ENCODE data around the gene NUAK1. TPM values are rescaled to one million over a fixed set of nuclear protein-coding genes. Genes with fewer than 3 reads are reported as not detected.

Gene NUAK1
- total RNA-seq, 4 donors from 2014 or later: 1.1 to 5.1 (median 2.3) TPM

- Histone ChIP-seq H3K27me3 (peaks cover 0 to 15% (median 0%) of the 10 kb centered on the region in 4 donors), H3K4me1 (peaks cover 0 to 7% (median 0%) of the 10 kb centered on the region in 3 donors), H3K4me3 (no peak overlapping the region), H3K36me3 (no peaks in the 10 kb centered on the region), H3K9me3 (no peaks in the 10 kb centered on the region), H3K27ac (no peak overlapping the region)
- DNase-seq: no peak
- WGBS, 2 donors: 71 to 79% methylated on average over 4 of the region's 4 CpGs
- intact Hi-C loops (cut with DNase I): no loop called here
- TF ChIP-seq POLR2A (IDR thresholded peaks at IDR 0.05) (no peak), CTCF (IDR thresholded peaks at IDR 0.05) (no peak)
Measured at GRCh38 chr12:106042037-106042436, 96.7 kb downstream of the NUAK1 start.

GRCh38 chr12:106040521-106040920 is 98.2 kb downstream of the NUAK1 start:
- Histone ChIP-seq H3K27ac (no peak overlapping the region), H3K9me3 (no peaks in the 10 kb centered on the region), H3K36me3 (no peaks in the 10 kb centered on the region), H3K4me1 (peaks cover 0 to 7% (median 0%) of the 10 kb centered on the region in 3 donors), H3K27me3 (peaks cover 0 to 15% (median 0%) of the 10 kb centered on the region in 4 donors), H3K4me3 (no peak overlapping the region)
- 96% methylated on average over 3 of the region's 7 CpGs; no CpG with 5 or more reads in 1 of the 2 donors for WGBS, 2 donors
- DNase-seq: no peak
- intact Hi-C loops (cut with DNase I): no loop called here
- TF ChIP-seq POLR2A (IDR thresholded peaks at IDR 0.05): no peak

GRCh38 chr12:106039646-106040404 is 98.9 kb downstream of the NUAK1 start:
- TF ChIP-seq POLR2A (IDR thresholded peaks at IDR 0.05) (no peak), CTCF (IDR thresholded peaks at IDR 0.05) (no peak)
- intact Hi-C loops (cut with DNase I): no loop called here
- no peaks in the 10 kb centered on the region for H3K36me3 ChIP-seq
- H3K9me3 ChIP-seq: no peaks in the 10 kb centered on the region
- no peak overlapping the region for H3K27ac ChIP-seq
- H3K27me3 ChIP-seq: peaks cover 0 to 15% (median 0%) of the 10 kb centered on the region in 4 donors
- no peak overlapping the region for H3K4me3 ChIP-seq
- no peak for DNase-seq
- peaks cover 0 to 7% (median 0%) of the 10 kb centered on the region in 3 donors for H3K4me1 ChIP-seq
- WGBS, 2 donors: 83% methylated on average over 1 of the region's 2 CpGs; no CpG with 5 or more reads in 1 of the 2 donors

GRCh38 chr12:106039242-106039641 is 99.5 kb downstream of the NUAK1 start:
- intact Hi-C loops (cut with DNase I): no loop called here
- Histone ChIP-seq H3K27ac (no peak overlapping the region), H3K27me3 (peaks cover 0 to 15% (median 0%) of the 10 kb centered on the region in 4 donors), H3K4me1 (peaks cover 0 to 7% (median 0%) of the 10 kb centered on the region in 3 donors), H3K4me3 (no peak overlapping the region), H3K36me3 (no peaks in the 10 kb centered on the region), H3K9me3 (no peaks in the 10 kb centered on the region)
- DNase-seq: no peak
- WGBS, 2 donors: 56 to 74% methylated on average over 2 to 3 of the region's 6 CpGs
- TF ChIP-seq CTCF (IDR thresholded peaks at IDR 0.05): no peak
- no peak for TF ChIP-seq POLR2A (IDR thresholded peaks at IDR 0.05)

- H3K27ac ChIP-seq: no peak overlapping the region
- no peaks in the 10 kb centered on the region for H3K9me3 ChIP-seq
- H3K36me3 ChIP-seq: no peaks in the 10 kb centered on the region
- H3K27me3 ChIP-seq: peaks cover 0 to 20% (median 0%) of the 10 kb centered on the region in 4 donors
- no peak for DNase-seq
- no peak for TF ChIP-seq CTCF (IDR thresholded peaks at IDR 0.05)
- no peak overlapping the region for H3K4me3 ChIP-seq
- peaks cover 0 to 7% (median 0%) of the 10 kb centered on the region in 3 donors for H3K4me1 ChIP-seq
- WGBS, 2 donors: 52 to 70% methylated on average over 4 of the region's 4 CpGs
- intact Hi-C loops (cut with DNase I): no loop called here
Measured at GRCh38 chr12:106037524-106038298, 101.0 kb downstream of the NUAK1 start.

Data from esophagus squamous epithelium (tissue), 5 donors.